Liver (tissue), 9 donors: ENCODE results near the gene IQGAP2. TPM values are rescaled to one million over a fixed set of nuclear protein-coding genes. Genes with fewer than 3 reads are reported as not detected.

Experiments
- DNase-seq: peaks from one replicate; pipeline ENCODE4 v3.0.0-alpha.2; 2017; ENCODE audit warnings: low spot score
- H3K27ac ChIP-seq, 2 donors: one replicate each; pipeline ENCODE4 v1.7.0; 2013; ENCODE audit warnings: inconsistent platforms in 2 of 2, low read length in 2 of 2, control low read depth in 1 of 2, low read depth in 1 of 2, mild to moderate bottlenecking in 1 of 2
- H3K27me3 ChIP-seq, 4 donors: one replicate each; pipeline versions ENCODE4 v1.6.1 to v1.7.0; 2013; ENCODE audit warnings: low read length in 3 of 4, inconsistent platforms in 1 of 4, mild to moderate bottlenecking in 1 of 4, moderate library complexity in 1 of 4; ENCODE audit not compliant: control insufficient read depth in 4 of 4, insufficient read depth in 4 of 4
- H3K36me3 ChIP-seq, 4 donors: one replicate each; pipeline versions ENCODE4 v1.6.1 to v1.7.0; 2013; ENCODE audit warnings: low read length in 3 of 4, mild to moderate bottlenecking in 3 of 4, low read depth in 1 of 4, moderate library complexity in 1 of 4; ENCODE audit not compliant: control insufficient read depth in 4 of 4, insufficient read depth in 3 of 4
- H3K4me1 ChIP-seq, 4 donors: one replicate each; pipeline versions ENCODE4 v1.6.1 to v1.7.0; 2013; ENCODE audit warnings: low read length in 3 of 4, mild to moderate bottlenecking in 3 of 4, moderate library complexity in 1 of 4; ENCODE audit not compliant: control insufficient read depth in 4 of 4, insufficient read depth in 4 of 4
- H3K4me3 ChIP-seq, 3 donors: one replicate each; pipeline versions ENCODE4 v1.6.1 to v1.7.0; 2013; ENCODE audit warnings: low read length in 3 of 3, control low read depth in 1 of 3, low read depth in 1 of 3, mild to moderate bottlenecking in 1 of 3
- H3K9ac ChIP-seq, 2 donors: one replicate each; pipeline ENCODE4 v1.7.0; 2013; ENCODE audit warnings: low read length in 2 of 2, mild to moderate bottlenecking in 2 of 2, moderate library complexity in 2 of 2, control low read depth in 1 of 2, low read depth in 1 of 2
- H3K9me3 ChIP-seq, 4 donors: one replicate each; pipeline versions ENCODE4 v1.6.1 to v1.7.0; 2013; ENCODE audit warnings: low read length in 3 of 4; ENCODE audit not compliant: control insufficient read depth in 4 of 4
- CTCF ChIP-seq: fragments of 150-350 bp; IDR thresholded peaks from 2 replicates; pipeline ENCODE4 v1.5.1; 2017; ENCODE audit warnings: improper control_type of control experiment, low read depth, low read length; ENCODE audit not compliant: missing input control
- EGR1 ChIP-seq, 2 donors: IDR thresholded peaks; 2 replicates each; pipeline ENCODE4 v1.6.1; 2016 to 2018; ENCODE audit warnings: antibody characterized with exemption in 2 of 2, low read depth in 2 of 2
- FOXA2 ChIP-seq: IDR thresholded peaks from 2 replicates; pipeline ENCODE4 v1.6.1; 2016; ENCODE audit warnings: antibody characterized with exemption
- GABPA ChIP-seq, 2 donors: IDR thresholded peaks in 1 of 2; conservative IDR thresholded peaks in 1 of 2; 2 replicates each; pipeline ENCODE4 v1.6.1; 2016; ENCODE audit warnings: antibody characterized with exemption in 2 of 2, mild to moderate bottlenecking in 1 of 2, moderate library complexity in 1 of 2
- HNF4A ChIP-seq, 2 donors: conservative IDR thresholded peaks; 2 replicates each; pipeline ENCODE4 v1.6.1; 2016; ENCODE audit warnings: antibody characterized with exemption in 2 of 2, mild to moderate bottlenecking in 2 of 2
- JUND ChIP-seq, 2 donors: IDR thresholded peaks; 2 replicates each; pipeline ENCODE4 v1.6.1; 2016; ENCODE audit warnings: antibody characterized with exemption in 2 of 2
- NR2F2 ChIP-seq: IDR thresholded peaks from 2 replicates; pipeline ENCODE4 v1.6.1; 2016; ENCODE audit warnings: antibody characterized with exemption
- RAD21 ChIP-seq, 2 donors: IDR thresholded peaks; 2 replicates each; pipeline ENCODE4 v1.6.1; 2016; ENCODE audit warnings: antibody characterized with exemption in 2 of 2, mild to moderate bottlenecking in 2 of 2
- REST ChIP-seq: IDR thresholded peaks from 2 replicates; pipeline ENCODE4 v1.6.1; 2016; ENCODE audit warnings: antibody characterized with exemption, mild to moderate bottlenecking
- RXRA ChIP-seq, 2 donors: IDR thresholded peaks; 2 replicates each; pipeline ENCODE4 v1.6.1; 2017 to 2018; ENCODE audit warnings: antibody characterized with exemption in 2 of 2, mild to moderate bottlenecking in 1 of 2
- SP1 ChIP-seq: IDR thresholded peaks from 2 replicates; pipeline ENCODE4 v1.6.1; 2018; ENCODE audit warnings: antibody characterized with exemption, mild to moderate bottlenecking
- TAF1 ChIP-seq: conservative IDR thresholded peaks from 2 replicates; pipeline ENCODE4 v1.6.1; 2016; ENCODE audit warnings: antibody characterized with exemption, mild to moderate bottlenecking
- YY1 ChIP-seq: IDR thresholded peaks from 2 replicates; pipeline ENCODE4 v1.6.1; 2016; ENCODE audit warnings: antibody characterized with exemption, mild to moderate bottlenecking
- ZBTB33 ChIP-seq: IDR thresholded peaks from 2 replicates; pipeline ENCODE4 v1.6.1; 2016; ENCODE audit warnings: antibody characterized with exemption
- WGBS: extraction: QIAGEN DNeasy Blood & Tissue Kit; methylation state at CpG from one replicate; pipeline ENCODE4 v1.1.7; 2013; 5-methylcytosine and 5-hydroxymethylcytosine counted together
- polyA plus RNA-seq, 2 donors: library from polyadenylated mRNA; stranded (reverse) in 1 of 2; unstranded in 1 of 2; fragments of 200-250 nt in 1 of 2; fragments of >200 nt in 1 of 2; fragmentation: Nextera tagmentation in 1 of 2; extraction: Ambion mirVana in 1 of 2; gene quantifications; one replicate each; pipeline versions ENCODE4 v1.2.1 to v1.2.3, GENCODE V29; 2013 to 2015
- total RNA-seq, 2 donors: library from RNA; depleted of rRNA; stranded (reverse); fragments of >200 nt; gene quantifications; one replicate each; pipeline ENCODE4 v1.2.3, GENCODE V29; 2014
- donor health status: healthy.
- donor health status: healthy.
- donor health status: healthy.
- donor health status: healthy.
- donor health status: healthy.

The IQGAP2 gene
- total and polyA plus RNA-seq, 4 donors, result 41.5 to 205 (median 102) TPM

GRCh38 chr5:76402251-76402885 is 717 bp upstream of the IQGAP2 start:
- Histone ChIP-seq H3K9ac (peak overlapping the region; percentile 57 to 85), H3K4me1 (peaks cover 3 to 38% (median 29%) of the 10 kb centered on the region in 4 donors), H3K36me3 (no peaks in the 10 kb centered on the region), H3K9me3 (no peaks in the 10 kb centered on the region), H3K27ac (peak overlapping the region; percentile 94 to 95), H3K27me3 (no peaks in the 10 kb centered on the region), H3K4me3 (peak overlapping the region; percentile 77 to 84 (median 82))
- WGBS, result 1% methylated on average over 25 of the region's 25 CpGs
- DNase-seq, result peak; percentile 75
- TF ChIP-seq RAD21 (IDR thresholded peaks at IDR 0.05) (peak in 1 of 2 donors; percentile 8), REST (no peak), RXRA (IDR thresholded peaks at IDR 0.05) (peak in 1 of 2 donors; percentile 18), FOXA2 (no peak)

- no peaks in the 10 kb centered on the region for H3K36me3 ChIP-seq
- peak; percentile 43 for TF ChIP-seq CTCF
- TF ChIP-seq SP1, result no peak
- TF ChIP-seq YY1, result no peak
- peak in 1 of 2 donors; percentile 61 for TF ChIP-seq RAD21 (IDR thresholded peaks at IDR 0.05)
- H3K9me3 ChIP-seq, result no peaks in the 10 kb centered on the region
- under 1% methylated on average over 30 of the region's 30 CpGs for WGBS
- H3K9ac ChIP-seq, result peak overlapping the region; percentile 50 to 85
- peak overlapping the region; percentile 77 to 84 (median 82) for H3K4me3 ChIP-seq
- no peaks in the 10 kb centered on the region for H3K27me3 ChIP-seq
- H3K4me1 ChIP-seq, result peaks cover 3 to 45% (median 30%) of the 10 kb centered on the region in 4 donors
- DNase-seq, result peak; percentile 78
- peak overlapping the region; percentile 94 to 95 for H3K27ac ChIP-seq
Observed at GRCh38 chr5:76403766-76404222, 709 bp downstream of the IQGAP2 start.

- Histone ChIP-seq H3K4me1 (peaks cover 3 to 45% (median 30%) of the 10 kb centered on the region in 4 donors), H3K27me3 (no peaks in the 10 kb centered on the region), H3K27ac (peak overlapping the region; percentile 94 to 95), H3K9me3 (no peaks in the 10 kb centered on the region), H3K4me3 (peak overlapping the region; percentile 79 to 84 (median 82)), H3K9ac (peak overlapping the region in 1 of 2 donors; percentile 59), H3K36me3 (no peaks in the 10 kb centered on the region)
- DNase-seq, result no peak
- WGBS, result 8% methylated on average over 21 of the region's 21 CpGs
- TF ChIP-seq RXRA (IDR thresholded peaks at IDR 0.05), result peak; percentile 99
- peak; percentile 89 for TF ChIP-seq FOXA2
- TF ChIP-seq SP1, result peak; percentile 97
- peak; percentile 93 for TF ChIP-seq NR2F2
- TF ChIP-seq CTCF, result no peak
- peak; percentile 79 for TF ChIP-seq YY1
- peak; percentile 20 for TF ChIP-seq TAF1
- TF ChIP-seq GABPA (IDR thresholded peaks at IDR 0.05 in 1 of 2, conservative IDR thresholded peaks at IDR 0.05 in 1 of 2), result peak in 1 of 2 donors; percentile 71
- peak; percentile 54 to 74 for TF ChIP-seq RAD21 (IDR thresholded peaks at IDR 0.05)
- peak; percentile 89 for TF ChIP-seq ZBTB33
- TF ChIP-seq HNF4A (conservative IDR thresholded peaks at IDR 0.05), result peak; percentile 99
- peak; percentile 84 to 92 for TF ChIP-seq JUND (IDR thresholded peaks at IDR 0.05)
- peak; percentile 68 to 70 for TF ChIP-seq EGR1 (IDR thresholded peaks at IDR 0.05; ENCODE audit: low read depth in 2 of 2)
Observed at GRCh38 chr5:76404223-76405211, 1.4 kb downstream of the IQGAP2 start.
